SU-DHL-6 (cell line): ENCODE results near the gene TRIM22.

ENCODE experiments used
- CTCF ChIP-seq: fragments of 200-600 bp; sonication (generic); IDR thresholded peaks from one replicate; pipeline ENCODE4 v1.5.1; 2017; ENCODE audit warnings: antibody characterized with exemption, mild to moderate bottlenecking, low read length, moderate library complexity; ENCODE audit not compliant: insufficient read depth, poor library complexity, severe bottlenecking
- EZH2phosphoT487 ChIP-seq: fragments of 200-600 bp; sonication (generic), shearing (Covaris generic); conservative IDR thresholded peaks from 2 replicates; pipeline ENCODE4 v1.6.1; 2018; ENCODE audit warnings: mild to moderate bottlenecking, antibody characterized with exemption, low read length, moderate library complexity, mixed read lengths

- no peak for TF ChIP-seq CTCF
- TF ChIP-seq EZH2phosphoT487, result no peak
Measured at GRCh38 chr11:5722622-5723021, 33.0 kb downstream of the TRIM22 start.
